WTC11 (cell line): Measurements from ENCODE around the gene ZNF581. TPM values are rescaled to one million over a fixed set of nuclear protein-coding genes. Genes with fewer than 3 reads are reported as not detected.

Experiments used
- ATAC-seq: fragments of 200-7000 bp; cut with Tn5 transposase; 2 replicates; pipeline ENCODE4 v1.10.0; 2021; ENCODE audit warnings: mild to moderate bottlenecking, moderate library complexity
- CTCF ChIA-PET: fragments of 300-600 bp; sonication (Branson Sonifier 250); formaldehyde crosslinking; loops from one replicate; lab custom pipeline; 2021; ENCODE audit warnings: antibody characterized with exemption; lab: Charles Lee
- POLR2A ChIA-PET: fragments of 350-600 bp; sonication (Branson Sonifier 250); formaldehyde crosslinking; loops from one replicate; lab custom pipeline; 2021; ENCODE audit warnings: antibody characterized with exemption; lab: Charles Lee
- DNase-seq: peaks from one replicate; pipeline ENCODE4 v3.0.0; 2021; ENCODE audit warnings: low spot score
- H3K27ac Mint-ChIP-seq: 2 replicates; pipeline ENCODE4 v1.8.0; 2021; ENCODE audit warnings: mixed read lengths
- H3K27me3 Mint-ChIP-seq: 2 replicates; pipeline ENCODE4 v1.8.0; 2021; ENCODE audit warnings: low read depth, mild to moderate bottlenecking, moderate library complexity, mixed read lengths
- H3K36me3 Mint-ChIP-seq: 2 replicates; pipeline ENCODE4 v1.8.0; 2021; ENCODE audit warnings: mixed read lengths
- H3K4me1 Mint-ChIP-seq: 2 replicates; pipeline ENCODE4 v1.8.0; 2022; ENCODE audit warnings: mixed read lengths
- H3K4me3 Mint-ChIP-seq: 2 replicates; pipeline ENCODE4 v1.8.0; 2021; ENCODE audit warnings: mild to moderate bottlenecking, moderate library complexity, mixed read lengths
- H3K9me3 Mint-ChIP-seq: 2 replicates; pipeline ENCODE4 v1.8.0; 2021; ENCODE audit warnings: mixed read lengths
- ATF1 ChIP-seq: sonication (generic); formaldehyde crosslinking; IDR thresholded peaks from 2 replicates; pipeline ENCODE4 v1.8.1; 2023; ENCODE audit warnings: mild to moderate bottlenecking, moderate library complexity, missing genetic modification reagents
- ELF4 ChIP-seq: sonication (generic); formaldehyde crosslinking; IDR thresholded peaks from 2 replicates; pipeline ENCODE4 v1.8.1; 2022; ENCODE audit warnings: low read depth, mild to moderate bottlenecking, moderate library complexity, missing genetic modification reagents
- EMX1 ChIP-seq: fragments of 250-450 bp; sonication (Bioruptor Pico); IDR thresholded peaks from 2 replicates; pipeline ENCODE4 v1.8.0; 2021; ENCODE audit warnings: mild to moderate bottlenecking
- ETV6 ChIP-seq: sonication (generic); formaldehyde crosslinking; IDR thresholded peaks from 2 replicates; pipeline ENCODE4 v1.8.1; 2022; ENCODE audit warnings: mild to moderate bottlenecking, missing genetic modification reagents
- GRHL2 ChIP-seq: fragments of 250-450 bp; sonication (Bioruptor Pico); IDR thresholded peaks from 2 replicates; pipeline ENCODE4 v1.8.0; 2022; ENCODE audit warnings: mild to moderate bottlenecking, moderate library complexity; ENCODE audit not compliant: insufficient replicate concordance, severe bottlenecking
- RELA ChIP-seq: sonication (generic); formaldehyde crosslinking; IDR thresholded peaks from 2 replicates; pipeline ENCODE4 v1.8.1; 2022; ENCODE audit warnings: missing genetic modification reagents, mild to moderate bottlenecking, borderline replicate concordance
- RORB ChIP-seq: fragments of 250-450 bp; sonication (Bioruptor Pico); IDR thresholded peaks from 2 replicates; pipeline ENCODE4 v1.9.0; 2021; ENCODE audit warnings: mild to moderate bottlenecking
- SMAD4 ChIP-seq: sonication (generic); formaldehyde crosslinking; IDR thresholded peaks from 2 replicates; pipeline ENCODE4 v1.8.0; 2022; ENCODE audit warnings: mild to moderate bottlenecking, missing genetic modification reagents
- TEAD1 ChIP-seq: sonication (generic); formaldehyde crosslinking; IDR thresholded peaks from 2 replicates; pipeline ENCODE4 v1.8.0; 2022; ENCODE audit warnings: mild to moderate bottlenecking, missing genetic modification reagents
- TP53 ChIP-seq: sonication (generic); formaldehyde crosslinking; IDR thresholded peaks from 2 replicates; pipeline ENCODE4 v1.8.1; 2023; ENCODE audit warnings: mild to moderate bottlenecking, missing genetic modification reagents
- ZNF263 ChIP-seq: sonication (generic); formaldehyde crosslinking; IDR thresholded peaks from 2 replicates; pipeline ENCODE4 v1.8.1; 2022; ENCODE audit warnings: low read depth, mild to moderate bottlenecking, moderate library complexity, missing genetic modification reagents
- total RNA-seq: library from RNA; stranded (reverse); gene quantifications from 3 replicates; pipeline ENCODE4 v1.2.3, GENCODE V29; 2021
- TF ChIP-seq, protein P1 (sequence below): sonication (generic); formaldehyde crosslinking; IDR thresholded peaks from 2 replicates; pipeline ENCODE4 v1.8.1; 2022; ENCODE audit warnings: low read depth, mild to moderate bottlenecking, moderate library complexity, missing genetic modification reagents, borderline replicate concordance
- TF ChIP-seq, protein P2 (sequence below): sonication (generic); formaldehyde crosslinking; IDR thresholded peaks from 2 replicates; pipeline ENCODE4 v1.8.0; 2022; ENCODE audit warnings: mild to moderate bottlenecking, missing genetic modification reagents
- TF ChIP-seq, protein P3 (sequence below): sonication (generic); formaldehyde crosslinking; IDR thresholded peaks from 2 replicates; pipeline ENCODE4 v1.8.1; 2023; ENCODE audit warnings: mild to moderate bottlenecking, missing genetic modification reagents
- TF ChIP-seq, protein P4 (sequence below): sonication (generic); formaldehyde crosslinking; IDR thresholded peaks from 2 replicates; pipeline ENCODE4 v1.8.1; 2023; ENCODE audit warnings: mild to moderate bottlenecking, moderate library complexity, missing genetic modification reagents
- TF ChIP-seq, protein P5 (sequence below): sonication (generic); formaldehyde crosslinking; IDR thresholded peaks from 2 replicates; pipeline ENCODE4 v1.8.1; 2022; ENCODE audit warnings: mild to moderate bottlenecking, moderate library complexity, missing genetic modification reagents
- TF ChIP-seq, protein P6 (sequence below): fragments of 250-450 bp; sonication (Bioruptor Pico); IDR thresholded peaks from 2 replicates; pipeline ENCODE4 v1.9.0; 2021; ENCODE audit warnings: moderate library complexity, mild to moderate bottlenecking, inconsistent platforms, borderline replicate concordance
- TF ChIP-seq, protein P7 (sequence below): fragments of 250-450 bp; sonication (Bioruptor Pico); IDR thresholded peaks from 2 replicates; pipeline ENCODE4 v1.9.0; 2021; ENCODE audit warnings: mild to moderate bottlenecking
- TF ChIP-seq, protein P8 (sequence below): sonication (generic); formaldehyde crosslinking; IDR thresholded peaks from 2 replicates; pipeline ENCODE4 v1.8.0; 2023; ENCODE audit warnings: missing genetic modification reagents, mild to moderate bottlenecking, borderline replicate concordance

Gene ZNF581
- total RNA-seq, 1 experiment from 2014 or later = 100 TPM

DNA sequence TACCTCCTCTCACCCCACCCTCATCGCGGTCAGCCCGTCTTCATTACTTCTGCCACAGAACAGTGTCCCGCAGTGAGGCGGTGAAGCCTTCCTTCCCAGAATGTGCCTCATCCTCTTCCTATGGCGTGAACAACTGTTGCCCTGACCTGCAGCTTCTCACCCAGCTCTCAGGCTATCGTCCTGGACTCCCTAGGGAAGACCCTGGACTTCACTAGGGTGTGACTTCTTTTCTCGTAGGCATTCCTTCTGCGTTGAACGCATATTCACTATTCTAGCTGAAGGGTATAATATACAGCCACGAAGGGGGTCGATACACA is 37.0 kb upstream of the ZNF581 start:
- H3K9me3 Mint-ChIP-seq = no peaks in the 10 kb centered on the region
- POLR2A ChIA-PET = interaction anchor here (0.8 to 1.9 kb wide), 7 partner anchors 14 to 110 kb away, joined by 3 to 10 read pairs (median 5); partner anchors contain the start of gene ZNF784
- TF ChIP-seq ZNF263 (CRISPR knock-in tag) = no peak
- TF ChIP-seq, protein P1, sequence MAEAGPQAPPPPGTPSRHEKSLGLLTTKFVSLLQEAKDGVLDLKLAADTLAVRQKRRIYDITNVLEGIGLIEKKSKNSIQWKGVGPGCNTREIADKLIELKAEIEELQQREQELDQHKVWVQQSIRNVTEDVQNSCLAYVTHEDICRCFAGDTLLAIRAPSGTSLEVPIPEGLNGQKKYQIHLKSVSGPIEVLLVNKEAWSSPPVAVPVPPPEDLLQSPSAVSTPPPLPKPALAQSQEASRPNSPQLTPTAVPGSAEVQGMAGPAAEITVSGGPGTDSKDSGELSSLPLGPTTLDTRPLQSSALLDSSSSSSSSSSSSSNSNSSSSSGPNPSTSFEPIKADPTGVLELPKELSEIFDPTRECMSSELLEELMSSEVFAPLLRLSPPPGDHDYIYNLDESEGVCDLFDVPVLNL (CRISPR knock-in tag) = no peak
- TF ChIP-seq, protein P2, sequence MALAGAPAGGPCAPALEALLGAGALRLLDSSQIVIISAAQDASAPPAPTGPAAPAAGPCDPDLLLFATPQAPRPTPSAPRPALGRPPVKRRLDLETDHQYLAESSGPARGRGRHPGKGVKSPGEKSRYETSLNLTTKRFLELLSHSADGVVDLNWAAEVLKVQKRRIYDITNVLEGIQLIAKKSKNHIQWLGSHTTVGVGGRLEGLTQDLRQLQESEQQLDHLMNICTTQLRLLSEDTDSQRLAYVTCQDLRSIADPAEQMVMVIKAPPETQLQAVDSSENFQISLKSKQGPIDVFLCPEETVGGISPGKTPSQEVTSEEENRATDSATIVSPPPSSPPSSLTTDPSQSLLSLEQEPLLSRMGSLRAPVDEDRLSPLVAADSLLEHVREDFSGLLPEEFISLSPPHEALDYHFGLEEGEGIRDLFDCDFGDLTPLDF (CRISPR knock-in tag) = no peak
- TF ChIP-seq, protein P3, sequence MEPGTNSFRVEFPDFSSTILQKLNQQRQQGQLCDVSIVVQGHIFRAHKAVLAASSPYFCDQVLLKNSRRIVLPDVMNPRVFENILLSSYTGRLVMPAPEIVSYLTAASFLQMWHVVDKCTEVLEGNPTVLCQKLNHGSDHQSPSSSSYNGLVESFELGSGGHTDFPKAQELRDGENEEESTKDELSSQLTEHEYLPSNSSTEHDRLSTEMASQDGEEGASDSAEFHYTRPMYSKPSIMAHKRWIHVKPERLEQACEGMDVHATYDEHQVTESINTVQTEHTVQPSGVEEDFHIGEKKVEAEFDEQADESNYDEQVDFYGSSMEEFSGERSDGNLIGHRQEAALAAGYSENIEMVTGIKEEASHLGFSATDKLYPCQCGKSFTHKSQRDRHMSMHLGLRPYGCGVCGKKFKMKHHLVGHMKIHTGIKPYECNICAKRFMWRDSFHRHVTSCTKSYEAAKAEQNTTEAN (CRISPR knock-in tag) = no peak
- TF ChIP-seq, protein P4, sequence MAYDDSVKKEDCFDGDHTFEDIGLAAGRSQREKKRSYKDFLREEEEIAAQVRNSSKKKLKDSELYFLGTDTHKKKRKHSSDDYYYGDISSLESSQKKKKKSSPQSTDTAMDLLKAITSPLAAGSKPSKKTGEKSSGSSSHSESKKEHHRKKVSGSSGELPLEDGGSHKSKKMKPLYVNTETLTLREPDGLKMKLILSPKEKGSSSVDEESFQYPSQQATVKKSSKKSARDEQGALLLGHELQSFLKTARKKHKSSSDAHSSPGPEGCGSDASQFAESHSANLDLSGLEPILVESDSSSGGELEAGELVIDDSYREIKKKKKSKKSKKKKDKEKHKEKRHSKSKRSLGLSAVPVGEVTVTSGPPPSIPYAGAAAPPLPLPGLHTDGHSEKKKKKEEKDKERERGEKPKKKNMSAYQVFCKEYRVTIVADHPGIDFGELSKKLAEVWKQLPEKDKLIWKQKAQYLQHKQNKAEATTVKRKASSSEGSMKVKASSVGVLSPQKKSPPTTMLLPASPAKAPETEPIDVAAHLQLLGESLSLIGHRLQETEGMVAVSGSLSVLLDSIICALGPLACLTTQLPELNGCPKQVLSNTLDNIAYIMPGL (CRISPR knock-in tag) = no peak
- TF ChIP-seq, protein P5, sequence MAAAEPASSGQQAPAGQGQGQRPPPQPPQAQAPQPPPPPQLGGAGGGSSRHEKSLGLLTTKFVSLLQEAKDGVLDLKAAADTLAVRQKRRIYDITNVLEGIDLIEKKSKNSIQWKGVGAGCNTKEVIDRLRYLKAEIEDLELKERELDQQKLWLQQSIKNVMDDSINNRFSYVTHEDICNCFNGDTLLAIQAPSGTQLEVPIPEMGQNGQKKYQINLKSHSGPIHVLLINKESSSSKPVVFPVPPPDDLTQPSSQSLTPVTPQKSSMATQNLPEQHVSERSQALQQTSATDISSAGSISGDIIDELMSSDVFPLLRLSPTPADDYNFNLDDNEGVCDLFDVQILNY = no peak
- TF ChIP-seq SMAD4 = no peak
- TF ChIP-seq, protein P6, sequence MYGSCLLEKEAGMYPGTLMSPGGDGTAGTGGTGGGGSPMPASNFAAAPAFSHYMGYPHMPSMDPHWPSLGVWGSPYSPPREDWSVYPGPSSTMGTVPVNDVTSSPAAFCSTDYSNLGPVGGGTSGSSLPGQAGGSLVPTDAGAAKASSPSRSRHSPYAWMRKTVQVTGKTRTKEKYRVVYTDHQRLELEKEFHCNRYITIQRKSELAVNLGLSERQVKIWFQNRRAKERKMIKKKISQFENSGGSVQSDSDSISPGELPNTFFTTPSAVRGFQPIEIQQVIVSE (CRISPR knock-in tag) = no peak
- TF ChIP-seq ATF1 (CRISPR knock-in tag) = no peak
- H3K4me3 Mint-ChIP-seq = peak overlapping the region; percentile 98
- DNase-seq (no peak), ATAC-seq (no peak)
- peaks cover 21% of the 10 kb centered on the region for H3K4me1 Mint-ChIP-seq
- no peaks in the 10 kb centered on the region for H3K27me3 Mint-ChIP-seq
- peak overlapping the region; percentile 99 for H3K27ac Mint-ChIP-seq
- CTCF ChIA-PET = interaction anchor here (0.5 to 4.4 kb wide), 38 partner anchors 9 to 515 kb away, joined by 3 to 55 read pairs (median 5); partner anchors contain the start of genes CCDC106, ISOC2, U2AF2 and ZNF579
- peaks cover 22% of the 10 kb centered on the region for H3K36me3 Mint-ChIP-seq

DNA sequence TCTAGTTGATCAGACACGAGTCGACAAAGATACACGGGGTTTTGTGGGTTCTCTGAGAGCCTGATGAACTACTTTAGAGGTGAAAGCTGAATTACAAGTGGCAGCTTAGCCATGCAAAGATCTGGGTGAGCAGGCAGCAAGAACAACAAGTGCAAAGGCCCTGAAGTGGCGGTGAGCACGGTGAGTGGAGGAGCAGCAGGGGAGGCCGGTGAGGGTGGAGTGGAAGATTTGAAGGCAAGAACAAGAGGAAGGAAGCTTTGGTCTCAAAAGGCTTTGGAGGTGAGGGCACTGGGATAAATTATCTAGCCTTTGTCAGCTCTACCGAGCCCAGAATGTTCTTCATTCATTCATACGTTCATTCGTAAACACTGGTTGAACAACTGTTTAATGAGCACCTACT is 36.6 kb upstream of the ZNF581 start:
- ATAC-seq (no peak), DNase-seq (no peak)
- ChIA-PET POLR2A (interaction anchor here (1.0 to 1.9 kb wide), 6 partner anchors 14 to 110 kb away, joined by 3 to 10 read pairs (median 6); partner anchors contain the start of gene ZNF784), CTCF (interaction anchor here (0.6 to 4.4 kb wide), 34 partner anchors 8 to 450 kb away, joined by 3 to 55 read pairs (median 6); partner anchors contain the start of genes CCDC106, ISOC2, U2AF2 and ZNF579)
- Mint-ChIP-seq H3K4me1 (peaks cover 17% of the 10 kb centered on the region), H3K4me3 (peak overlapping the region; percentile 98), H3K27me3 (no peaks in the 10 kb centered on the region), H3K36me3 (peaks cover 22% of the 10 kb centered on the region), H3K27ac (peak overlapping the region; percentile 99), H3K9me3 (no peaks in the 10 kb centered on the region)
- TF ChIP-seq ETV6 (CRISPR knock-in tag) (no peak), RORB (CRISPR knock-in tag) (no peak), RELA (CRISPR knock-in tag) (no peak), ELF4 (no peak), SMAD4 (no peak), TP53 (CRISPR knock-in tag) (no peak), TEAD1 (no peak), GRHL2 (CRISPR knock-in tag) (no peak), EMX1 (CRISPR knock-in tag) (no peak)
- TF ChIP-seq, protein P7, sequence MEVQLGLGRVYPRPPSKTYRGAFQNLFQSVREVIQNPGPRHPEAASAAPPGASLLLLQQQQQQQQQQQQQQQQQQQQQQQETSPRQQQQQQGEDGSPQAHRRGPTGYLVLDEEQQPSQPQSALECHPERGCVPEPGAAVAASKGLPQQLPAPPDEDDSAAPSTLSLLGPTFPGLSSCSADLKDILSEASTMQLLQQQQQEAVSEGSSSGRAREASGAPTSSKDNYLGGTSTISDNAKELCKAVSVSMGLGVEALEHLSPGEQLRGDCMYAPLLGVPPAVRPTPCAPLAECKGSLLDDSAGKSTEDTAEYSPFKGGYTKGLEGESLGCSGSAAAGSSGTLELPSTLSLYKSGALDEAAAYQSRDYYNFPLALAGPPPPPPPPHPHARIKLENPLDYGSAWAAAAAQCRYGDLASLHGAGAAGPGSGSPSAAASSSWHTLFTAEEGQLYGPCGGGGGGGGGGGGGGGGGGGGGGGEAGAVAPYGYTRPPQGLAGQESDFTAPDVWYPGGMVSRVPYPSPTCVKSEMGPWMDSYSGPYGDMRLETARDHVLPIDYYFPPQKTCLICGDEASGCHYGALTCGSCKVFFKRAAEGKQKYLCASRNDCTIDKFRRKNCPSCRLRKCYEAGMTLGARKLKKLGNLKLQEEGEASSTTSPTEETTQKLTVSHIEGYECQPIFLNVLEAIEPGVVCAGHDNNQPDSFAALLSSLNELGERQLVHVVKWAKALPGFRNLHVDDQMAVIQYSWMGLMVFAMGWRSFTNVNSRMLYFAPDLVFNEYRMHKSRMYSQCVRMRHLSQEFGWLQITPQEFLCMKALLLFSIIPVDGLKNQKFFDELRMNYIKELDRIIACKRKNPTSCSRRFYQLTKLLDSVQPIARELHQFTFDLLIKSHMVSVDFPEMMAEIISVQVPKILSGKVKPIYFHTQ = no peak
- TF ChIP-seq, protein P8, sequence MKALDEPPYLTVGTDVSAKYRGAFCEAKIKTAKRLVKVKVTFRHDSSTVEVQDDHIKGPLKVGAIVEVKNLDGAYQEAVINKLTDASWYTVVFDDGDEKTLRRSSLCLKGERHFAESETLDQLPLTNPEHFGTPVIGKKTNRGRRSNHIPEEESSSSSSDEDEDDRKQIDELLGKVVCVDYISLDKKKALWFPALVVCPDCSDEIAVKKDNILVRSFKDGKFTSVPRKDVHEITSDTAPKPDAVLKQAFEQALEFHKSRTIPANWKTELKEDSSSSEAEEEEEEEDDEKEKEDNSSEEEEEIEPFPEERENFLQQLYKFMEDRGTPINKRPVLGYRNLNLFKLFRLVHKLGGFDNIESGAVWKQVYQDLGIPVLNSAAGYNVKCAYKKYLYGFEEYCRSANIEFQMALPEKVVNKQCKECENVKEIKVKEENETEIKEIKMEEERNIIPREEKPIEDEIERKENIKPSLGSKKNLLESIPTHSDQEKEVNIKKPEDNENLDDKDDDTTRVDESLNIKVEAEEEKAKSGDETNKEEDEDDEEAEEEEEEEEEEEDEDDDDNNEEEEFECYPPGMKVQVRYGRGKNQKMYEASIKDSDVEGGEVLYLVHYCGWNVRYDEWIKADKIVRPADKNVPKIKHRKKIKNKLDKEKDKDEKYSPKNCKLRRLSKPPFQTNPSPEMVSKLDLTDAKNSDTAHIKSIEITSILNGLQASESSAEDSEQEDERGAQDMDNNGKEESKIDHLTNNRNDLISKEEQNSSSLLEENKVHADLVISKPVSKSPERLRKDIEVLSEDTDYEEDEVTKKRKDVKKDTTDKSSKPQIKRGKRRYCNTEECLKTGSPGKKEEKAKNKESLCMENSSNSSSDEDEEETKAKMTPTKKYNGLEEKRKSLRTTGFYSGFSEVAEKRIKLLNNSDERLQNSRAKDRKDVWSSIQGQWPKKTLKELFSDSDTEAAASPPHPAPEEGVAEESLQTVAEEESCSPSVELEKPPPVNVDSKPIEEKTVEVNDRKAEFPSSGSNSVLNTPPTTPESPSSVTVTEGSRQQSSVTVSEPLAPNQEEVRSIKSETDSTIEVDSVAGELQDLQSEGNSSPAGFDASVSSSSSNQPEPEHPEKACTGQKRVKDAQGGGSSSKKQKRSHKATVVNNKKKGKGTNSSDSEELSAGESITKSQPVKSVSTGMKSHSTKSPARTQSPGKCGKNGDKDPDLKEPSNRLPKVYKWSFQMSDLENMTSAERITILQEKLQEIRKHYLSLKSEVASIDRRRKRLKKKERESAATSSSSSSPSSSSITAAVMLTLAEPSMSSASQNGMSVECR (CRISPR knock-in tag) = no peak
